HG03139 (cell line): ENCODE results near the gene TMEM232.

ENCODE experiments used
- ATAC-seq: cut with Tn5 transposase; IDR thresholded peaks from one replicate; pipeline ENCODE4 v1.9.1; 2021; ENCODE audit not compliant: unreplicated experiment

The TMEM232 gene

DNA sequence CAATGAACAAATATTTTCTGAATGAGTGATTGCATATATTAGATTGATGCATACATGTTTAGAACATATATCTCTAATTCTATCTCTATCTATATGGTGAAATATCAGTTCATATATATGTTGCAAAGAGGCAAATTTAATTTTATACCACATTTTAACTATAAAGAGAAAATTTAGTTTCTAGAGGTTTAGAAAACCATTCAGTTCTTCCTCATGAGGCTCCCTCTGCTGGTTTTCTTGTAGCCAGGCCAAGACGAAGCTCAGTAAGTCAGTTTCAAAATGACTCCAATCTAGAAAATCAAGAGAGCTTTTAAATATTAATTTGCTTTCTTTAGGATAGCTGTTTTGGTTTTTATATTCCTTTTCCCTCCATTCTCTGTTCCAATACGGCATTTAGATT is 312.1 kb downstream of the TMEM232 start:
- no peak for ATAC-seq

DNA sequence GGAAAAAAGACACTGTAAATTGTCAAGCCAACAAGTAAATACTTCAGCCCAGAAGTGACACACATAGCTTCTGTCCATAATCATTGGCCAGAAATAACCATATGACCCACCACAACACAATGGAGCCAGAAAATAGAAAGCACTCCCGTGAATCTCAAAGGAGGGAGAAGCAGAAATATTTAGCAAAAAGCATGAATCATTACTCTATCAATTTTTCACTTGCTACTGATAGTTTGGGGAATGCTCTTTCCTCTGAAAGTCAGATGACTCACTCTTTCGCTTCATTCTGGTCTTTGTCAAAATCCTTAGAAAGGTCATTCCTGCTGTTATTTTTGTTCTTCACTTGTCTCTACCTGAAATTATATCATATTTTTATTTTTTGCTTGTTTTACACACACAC is 312.6 kb downstream of the TMEM232 start:
- ATAC-seq: no peak

DNA sequence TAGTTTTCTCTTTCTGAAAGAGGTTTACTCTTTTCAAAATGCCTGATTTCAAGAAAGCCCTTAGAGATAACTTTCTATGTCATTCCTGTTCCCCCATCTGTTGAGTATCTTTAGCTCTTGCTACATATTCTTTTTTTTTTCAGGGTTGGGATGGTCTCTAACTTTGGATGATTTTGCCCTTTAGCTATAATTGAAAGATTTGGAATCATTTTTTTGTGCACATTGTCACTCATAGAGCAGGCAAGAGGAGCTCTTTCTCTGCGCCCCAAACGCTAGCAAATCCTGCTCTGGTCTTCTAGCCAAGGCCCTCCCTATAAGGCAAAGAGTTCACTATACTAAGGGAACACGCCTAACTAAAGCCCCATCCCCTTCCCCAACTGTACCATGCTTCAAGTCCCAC is 316.9 kb downstream of the TMEM232 start:
- no peak for ATAC-seq

DNA sequence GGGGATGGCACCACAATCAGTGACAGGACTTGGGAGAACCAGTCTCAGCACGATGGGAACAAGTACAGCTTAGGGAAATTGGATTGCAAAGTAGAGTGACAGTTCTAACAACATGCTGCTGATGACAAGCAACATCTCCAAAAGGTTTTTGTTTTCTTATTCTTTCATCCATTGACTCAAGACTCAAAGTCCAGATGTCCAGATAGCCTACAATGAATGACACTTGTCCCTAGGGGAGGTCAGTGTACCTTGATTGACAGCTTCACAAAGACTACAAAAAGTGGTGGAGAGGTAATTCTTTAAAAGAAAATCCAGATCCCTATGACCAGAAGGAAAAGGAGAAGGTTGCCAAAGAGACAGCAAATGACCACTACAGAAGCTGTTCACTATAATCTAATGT is 323.9 kb downstream of the TMEM232 start:
- ATAC-seq: no peak

DNA sequence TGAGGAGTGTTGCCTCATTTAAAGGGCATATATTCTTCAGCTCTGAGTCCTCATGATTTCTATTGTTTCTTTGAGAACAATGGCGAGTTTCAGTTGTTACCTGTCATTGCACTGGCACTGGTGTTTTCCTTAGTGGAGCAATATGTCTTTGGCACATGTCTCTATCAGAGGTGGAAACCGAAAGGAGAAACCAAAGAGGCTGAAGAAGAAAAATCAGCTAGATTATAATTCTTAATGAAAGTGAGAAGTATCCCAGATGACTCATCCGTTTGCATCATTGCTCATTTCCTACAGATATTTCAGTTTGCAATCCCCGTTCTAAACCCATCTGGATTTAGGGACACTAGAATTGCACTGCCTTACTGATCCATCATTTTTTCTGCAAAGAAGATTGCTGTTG is 324.6 kb downstream of the TMEM232 start:
- ATAC-seq: no peak

DNA sequence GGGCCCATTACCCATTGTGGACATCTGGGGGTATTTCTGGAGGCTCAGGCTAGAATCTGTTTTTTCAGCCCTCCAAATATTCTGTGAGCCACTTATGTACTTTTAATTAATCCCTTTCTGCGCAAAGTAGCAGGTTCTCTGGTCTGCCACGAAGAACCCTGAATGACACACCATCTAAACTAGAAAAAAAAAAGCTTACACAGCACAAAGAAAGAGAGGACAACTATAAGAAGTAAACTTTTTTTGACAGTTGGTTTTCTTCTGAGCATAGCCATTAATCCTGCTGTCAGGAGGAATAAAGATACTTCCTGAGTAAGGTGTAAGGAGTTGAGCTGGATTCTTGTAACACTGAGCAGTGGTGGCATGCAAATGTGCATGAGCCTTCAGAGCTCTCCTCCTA is 327.5 kb downstream of the TMEM232 start:
- ATAC-seq: no peak

DNA sequence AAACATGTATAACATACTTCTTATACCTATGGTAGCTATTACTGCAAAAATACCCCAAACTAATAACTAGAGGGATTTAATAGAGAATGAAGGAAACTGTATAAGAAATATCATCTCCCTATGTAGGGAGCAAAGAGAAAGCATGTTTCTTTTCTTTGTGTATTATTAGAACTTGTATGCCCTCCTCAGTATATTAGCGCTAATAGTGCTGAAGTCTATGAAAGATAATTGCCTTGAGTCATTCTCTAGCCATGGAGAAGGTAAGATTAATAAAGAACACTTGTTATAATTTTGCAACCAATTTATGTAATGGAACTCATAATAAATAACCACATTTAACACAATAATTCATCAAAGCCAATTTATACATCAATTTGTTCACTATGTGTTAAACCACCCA is 329.2 kb downstream of the TMEM232 start:
- no peak for ATAC-seq

DNA sequence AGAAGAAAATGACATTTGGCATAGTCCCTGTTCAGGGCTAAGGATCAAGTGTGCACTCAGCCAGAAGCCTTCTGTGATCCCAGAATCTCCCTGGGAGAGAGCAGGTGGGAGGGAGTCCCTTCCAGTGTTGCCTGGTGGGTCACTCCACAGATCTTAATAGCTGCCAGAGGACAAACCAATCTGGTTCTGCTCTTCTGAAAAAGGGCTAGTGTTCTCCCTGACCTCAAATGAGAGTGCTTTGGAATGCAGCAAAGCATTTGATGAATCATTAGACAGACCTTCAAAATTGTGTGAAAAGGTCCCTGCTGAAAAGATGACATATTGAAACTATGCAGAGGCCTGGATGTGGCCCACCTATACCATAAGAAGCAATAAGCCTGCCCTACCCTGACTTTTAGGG is 339.7 kb downstream of the TMEM232 start:
- ATAC-seq: no peak

DNA sequence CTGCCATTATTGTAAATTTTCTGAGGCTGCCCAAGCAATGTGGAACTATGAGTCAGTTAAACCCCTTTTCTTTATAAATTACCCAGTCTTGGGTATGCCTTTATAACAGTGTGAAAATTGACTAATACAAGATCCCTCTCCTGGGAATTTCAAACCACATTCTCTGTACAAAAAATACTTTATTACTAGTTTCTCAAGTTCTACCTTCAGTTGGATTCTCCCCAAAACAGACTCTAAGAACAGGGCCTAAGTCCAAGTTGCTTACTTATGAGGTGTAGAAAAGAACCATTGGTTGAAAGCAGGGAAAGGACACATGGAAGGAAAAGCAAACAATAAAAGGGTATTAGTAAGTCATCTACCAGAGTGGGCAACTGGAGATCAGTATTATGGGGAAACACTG is 343.2 kb downstream of the TMEM232 start:
- no peak for ATAC-seq

DNA sequence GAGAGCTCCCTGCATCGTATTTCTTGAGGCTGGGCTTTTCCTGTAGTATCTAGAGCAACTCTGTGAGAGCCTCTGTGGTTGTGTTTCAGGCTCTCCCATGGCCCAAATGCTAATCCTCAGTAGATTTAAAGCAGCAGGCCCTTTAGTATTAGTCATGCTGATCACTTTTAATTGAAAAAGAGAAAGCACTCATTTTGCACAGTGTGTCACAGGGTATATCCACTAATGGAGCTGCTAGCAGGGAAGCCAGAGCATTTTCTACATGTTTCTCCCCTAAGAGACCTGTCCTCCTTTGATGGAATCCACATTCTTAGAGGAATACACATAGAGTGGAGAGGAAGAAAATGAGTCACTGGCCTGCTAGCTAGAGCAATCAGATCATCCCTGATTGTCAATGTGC is 348.5 kb downstream of the TMEM232 start:
- no peak for ATAC-seq

DNA sequence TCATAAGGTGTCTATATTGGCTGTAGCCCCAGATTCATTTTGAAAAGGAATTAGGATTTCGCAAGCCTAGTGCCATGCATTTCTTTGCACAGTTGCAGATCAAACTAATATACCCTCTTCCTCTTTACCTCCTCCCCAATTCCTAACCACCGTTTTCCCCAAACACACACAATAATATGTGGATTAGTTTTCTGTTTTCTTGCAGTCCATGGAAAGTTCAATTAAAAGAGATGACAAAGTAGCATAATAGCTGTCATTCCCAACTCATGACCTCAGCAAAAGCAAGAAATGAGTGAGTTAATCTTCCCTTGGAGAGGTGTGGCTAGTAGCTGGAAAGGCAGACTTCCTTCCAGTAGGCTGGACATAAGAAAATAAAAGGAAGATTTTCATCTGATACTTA is 349.1 kb downstream of the TMEM232 start:
- ATAC-seq: no peak

DNA sequence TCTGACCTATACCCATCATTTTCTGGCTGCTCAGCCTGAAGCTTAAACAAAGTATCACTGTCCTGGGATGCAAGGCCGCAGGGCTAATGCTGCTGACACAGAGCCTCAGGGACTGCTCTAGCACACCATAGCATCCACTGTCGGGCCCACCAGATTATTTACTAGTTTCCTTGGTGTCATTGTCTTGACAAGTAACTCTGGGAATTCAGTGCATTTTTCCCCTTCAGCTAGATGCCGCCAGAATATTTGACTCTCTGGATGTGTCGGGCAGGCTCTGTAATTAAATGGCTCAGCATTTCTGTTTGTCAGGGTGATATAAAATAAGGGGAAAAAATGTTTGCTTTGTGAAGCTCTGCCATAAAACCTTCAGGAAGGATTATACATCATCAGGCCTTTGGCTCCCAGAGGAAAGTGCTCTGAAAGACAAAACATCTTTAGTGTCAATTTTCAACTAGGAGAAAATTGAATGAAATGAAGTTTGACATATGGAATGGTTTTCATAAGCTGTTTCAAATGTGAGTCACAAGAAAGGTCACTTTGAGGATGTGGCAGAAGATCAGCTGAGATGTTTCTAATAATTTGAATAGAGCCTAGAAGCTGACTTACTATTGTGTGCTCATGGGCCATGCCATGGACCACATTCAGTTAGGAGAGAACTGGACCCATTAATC is 350.1 kb downstream of the TMEM232 start:
- ATAC-seq: no peak

DNA sequence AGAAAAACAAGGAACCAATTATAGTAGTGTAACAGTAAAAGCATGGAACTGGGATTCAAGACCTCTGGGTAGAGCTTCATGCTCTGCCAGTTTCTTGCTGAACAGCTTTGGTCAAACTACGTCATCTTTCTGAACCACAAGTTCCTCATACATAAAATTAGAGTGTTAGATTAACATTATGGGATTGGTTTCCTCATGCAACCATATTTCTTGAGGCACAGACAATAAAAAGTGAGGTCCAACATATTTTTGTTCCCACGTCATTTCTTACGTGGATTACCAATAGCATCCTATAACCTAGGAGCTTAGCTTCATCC is 354.8 kb downstream of the TMEM232 start:
- peak; percentile 90 for ATAC-seq

DNA sequence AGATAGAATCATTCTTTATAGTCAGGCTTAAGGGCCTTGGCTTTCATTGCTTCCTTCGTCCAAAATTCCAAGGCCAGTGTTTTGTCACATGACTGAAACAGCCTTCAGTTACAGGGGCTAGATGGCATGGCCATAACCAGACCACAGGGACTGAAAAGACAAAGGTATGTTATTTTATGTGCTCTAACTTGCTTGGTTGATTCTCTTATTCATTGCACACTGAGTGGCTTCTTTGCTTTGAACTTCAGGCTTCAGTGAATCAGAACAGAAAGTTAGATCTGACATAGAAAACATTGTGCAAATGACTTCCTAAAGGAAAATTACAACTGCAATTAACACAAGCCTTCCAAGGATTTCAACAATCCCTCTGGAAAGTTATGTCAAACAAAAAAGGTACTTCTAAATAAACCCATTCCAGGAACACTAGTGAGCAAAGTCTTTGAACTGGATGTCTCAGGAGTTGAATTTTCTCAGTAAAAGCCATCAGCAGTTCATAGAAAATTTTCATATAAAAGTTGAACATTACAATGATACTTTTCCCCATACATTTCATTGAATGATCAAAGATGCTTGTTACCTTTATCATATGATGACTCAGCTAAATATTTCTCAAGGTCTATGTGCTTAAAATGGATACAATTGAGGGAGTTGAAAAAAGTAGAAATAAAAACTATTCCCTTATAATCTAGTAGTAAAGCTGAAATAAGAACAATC is 355.3 kb downstream of the TMEM232 start:
- no peak for ATAC-seq
